Measurements from ENCODE around the gene PTRH1.

The PTRH1 gene

DNA sequence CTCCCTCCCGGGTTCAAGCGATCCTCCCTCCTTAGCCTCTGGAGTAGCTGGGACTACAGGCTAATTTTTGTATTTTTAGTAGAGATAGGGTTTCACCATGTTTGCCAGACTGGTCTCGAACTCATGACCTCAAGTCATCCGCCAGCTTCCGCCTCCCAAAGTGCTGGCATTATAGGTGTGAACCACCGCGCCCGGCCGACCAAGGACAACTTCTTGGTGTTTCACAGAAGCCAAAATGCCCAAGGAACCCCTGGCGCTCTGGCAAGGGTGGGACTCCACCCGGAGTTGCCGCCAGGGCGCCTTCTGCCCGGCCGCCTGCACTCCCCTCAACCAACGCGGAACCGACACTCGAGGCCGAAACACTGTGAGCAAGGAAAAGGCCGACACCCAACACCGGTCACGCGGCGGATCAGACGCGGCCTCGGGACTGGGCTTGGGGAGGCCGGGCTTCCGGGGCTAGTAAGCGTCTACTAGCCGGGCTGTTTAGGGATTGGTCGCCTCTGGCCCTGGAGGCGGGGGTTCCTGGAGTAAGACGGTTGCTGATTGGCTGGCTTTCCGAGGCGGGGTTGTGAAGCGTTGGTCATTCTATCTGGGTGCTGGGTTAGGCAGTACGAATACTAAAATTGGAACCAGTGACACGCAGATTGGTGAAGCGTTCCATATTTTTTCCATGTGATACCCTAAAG is 16.3 kb downstream of the PTRH1 start:
- no peaks in the 10 kb centered on the region for H3K36me3 ChIP-seq (ENCODE audit: control insufficient read depth, insufficient read depth, low read length)
- H3K4me1 ChIP-seq = peaks cover 7% of the 10 kb centered on the region
- H2AFZ ChIP-seq = peak overlapping the region; percentile 85
- no peak overlapping the region for H3K4me2 ChIP-seq (ENCODE audit: low read length)
- H3K27ac ChIP-seq = peak overlapping the region; percentile 51
- H3K79me2 ChIP-seq = no peaks in the 10 kb centered on the region
- H3K27me3 ChIP-seq (ENCODE audit: control insufficient read depth, insufficient read depth, low read length) = no peaks in the 10 kb centered on the region
- peak overlapping the region; percentile 28 for H3K4me3 ChIP-seq (ENCODE audit: low read depth, low read length)
- H3K9me3 ChIP-seq (ENCODE audit: control insufficient read depth, low read length) = no peaks in the 10 kb centered on the region
- TF ChIP-seq, protein P1, sequence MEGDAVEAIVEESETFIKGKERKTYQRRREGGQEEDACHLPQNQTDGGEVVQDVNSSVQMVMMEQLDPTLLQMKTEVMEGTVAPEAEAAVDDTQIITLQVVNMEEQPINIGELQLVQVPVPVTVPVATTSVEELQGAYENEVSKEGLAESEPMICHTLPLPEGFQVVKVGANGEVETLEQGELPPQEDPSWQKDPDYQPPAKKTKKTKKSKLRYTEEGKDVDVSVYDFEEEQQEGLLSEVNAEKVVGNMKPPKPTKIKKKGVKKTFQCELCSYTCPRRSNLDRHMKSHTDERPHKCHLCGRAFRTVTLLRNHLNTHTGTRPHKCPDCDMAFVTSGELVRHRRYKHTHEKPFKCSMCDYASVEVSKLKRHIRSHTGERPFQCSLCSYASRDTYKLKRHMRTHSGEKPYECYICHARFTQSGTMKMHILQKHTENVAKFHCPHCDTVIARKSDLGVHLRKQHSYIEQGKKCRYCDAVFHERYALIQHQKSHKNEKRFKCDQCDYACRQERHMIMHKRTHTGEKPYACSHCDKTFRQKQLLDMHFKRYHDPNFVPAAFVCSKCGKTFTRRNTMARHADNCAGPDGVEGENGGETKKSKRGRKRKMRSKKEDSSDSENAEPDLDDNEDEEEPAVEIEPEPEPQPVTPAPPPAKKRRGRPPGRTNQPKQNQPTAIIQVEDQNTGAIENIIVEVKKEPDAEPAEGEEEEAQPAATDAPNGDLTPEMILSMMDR (IDR thresholded peaks at IDR 0.05) = no peak
- no peak overlapping the region for H3K9ac ChIP-seq

DNA sequence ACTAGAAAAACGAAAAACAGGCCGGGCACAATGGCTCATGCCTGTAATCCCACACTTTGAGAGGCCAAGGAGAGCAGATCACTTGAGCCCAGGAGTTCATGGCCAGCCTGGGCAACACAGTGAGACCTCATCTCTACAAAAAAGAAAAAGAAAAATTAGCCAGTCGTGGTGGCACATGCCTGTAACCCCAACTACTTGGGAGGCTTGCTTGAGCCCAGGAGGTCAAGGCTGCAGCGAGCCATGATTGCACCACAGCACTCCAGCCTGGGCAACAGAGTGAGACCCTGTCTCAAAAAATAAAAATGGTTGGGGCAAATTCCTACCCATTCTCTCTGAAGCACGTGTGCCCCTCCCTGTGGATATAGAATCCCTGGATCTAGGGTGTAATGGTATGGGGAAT is 17.1 kb downstream of the PTRH1 start:
- no peak overlapping the region for H3K27ac ChIP-seq
- TF ChIP-seq, protein P1 (IDR thresholded peaks at IDR 0.05) = no peak

GRCh38 chr9:127697575-127697974 is 17.9 kb downstream of the PTRH1 start:
- no peaks in the 10 kb centered on the region for H3K36me3 ChIP-seq (ENCODE audit: control insufficient read depth, insufficient read depth, low read length)
- no peak overlapping the region for H2AFZ ChIP-seq
- H3K4me2 ChIP-seq (ENCODE audit: low read length) = no peak overlapping the region
- no peak overlapping the region for H3K9ac ChIP-seq
- H3K27ac ChIP-seq = no peak overlapping the region
- no peaks in the 10 kb centered on the region for H3K27me3 ChIP-seq (ENCODE audit: control insufficient read depth, insufficient read depth, low read length)
- no peaks in the 10 kb centered on the region for H3K79me2 ChIP-seq
- H3K4me3 ChIP-seq (ENCODE audit: low read depth, low read length) = no peak overlapping the region
- TF ChIP-seq, protein P1 (IDR thresholded peaks at IDR 0.05) = no peak
- H3K9me3 ChIP-seq (ENCODE audit: control insufficient read depth, low read length) = no peaks in the 10 kb centered on the region
- peaks cover 7% of the 10 kb centered on the region for H3K4me1 ChIP-seq

More for the DNA sequence above, 17.1 kb downstream of the PTRH1 start:
- no peaks in the 10 kb centered on the region for H3K36me3 ChIP-seq (ENCODE audit: control insufficient read depth, insufficient read depth, low read length)
- H3K4me3 ChIP-seq (ENCODE audit: low read depth, low read length) = no peak overlapping the region
- no peaks in the 10 kb centered on the region for H3K27me3 ChIP-seq (ENCODE audit: control insufficient read depth, insufficient read depth, low read length)
- H3K9me3 ChIP-seq (ENCODE audit: control insufficient read depth, low read length) = no peaks in the 10 kb centered on the region
- no peak overlapping the region for H2AFZ ChIP-seq
- no peak overlapping the region for H3K9ac ChIP-seq
- no peak overlapping the region for H3K4me2 ChIP-seq (ENCODE audit: low read length)
- H3K4me1 ChIP-seq = peaks cover 7% of the 10 kb centered on the region
- H3K79me2 ChIP-seq = no peaks in the 10 kb centered on the region

GRCh38 chr9:127694890-127695720 is 20.4 kb downstream of the PTRH1 start:
- TF ChIP-seq, protein P1 (IDR thresholded peaks at IDR 0.05) = no peak

More at GRCh38 chr9:127694890-127695720, 20.4 kb downstream of the PTRH1 start:
- H3K9me3 ChIP-seq (ENCODE audit: control insufficient read depth, low read length) = no peaks in the 10 kb centered on the region
- no peaks in the 10 kb centered on the region for H3K79me2 ChIP-seq
- no peak overlapping the region for H3K4me2 ChIP-seq (ENCODE audit: low read length)
- no peak overlapping the region for H3K4me3 ChIP-seq (ENCODE audit: low read depth, low read length)
- H3K4me1 ChIP-seq = no peaks in the 10 kb centered on the region
- H3K27me3 ChIP-seq (ENCODE audit: control insufficient read depth, insufficient read depth, low read length) = no peaks in the 10 kb centered on the region
- no peak overlapping the region for H3K9ac ChIP-seq
- no peaks in the 10 kb centered on the region for H3K36me3 ChIP-seq (ENCODE audit: control insufficient read depth, insufficient read depth, low read length)
- no peak overlapping the region for H3K27ac ChIP-seq
- no peak overlapping the region for H2AFZ ChIP-seq

Data from parathyroid adenoma (tissue), 2 donors.